Right hindlimb (tissue), 1 donor: ENCODE results near the gene TECPR2.
"Not testable (repeated sequence)": the region's sequence is repeated elsewhere in the genome, so short reads cannot be mapped to it uniquely, and the experiment has no call there.

Source experiments
- DNase-seq: peaks from one replicate; pipeline ENCODE4 v3.0.0-alpha.2; 2018

TECPR2 gene

GRCh38 chr14:102539544-102540314, 177.0 kb downstream of the TECPR2 start:
- DNase-seq, result peak; percentile 88

- peak; percentile 91 for DNase-seq
Observed at GRCh38 chr14:102540315-102541028, 177.7 kb downstream of the TECPR2 start.

- DNase-seq, result not testable (repeated sequence)
Observed at GRCh38 chr14:102541029-102541491, 178.3 kb downstream of the TECPR2 start.

- DNase-seq, result no peak
Observed at GRCh38 chr14:102541771-102542170, 179.0 kb downstream of the TECPR2 start.

GRCh38 chr14:102544046-102544746, 181.5 kb downstream of the TECPR2 start:
- peak; percentile 87 for DNase-seq

- peak; percentile 73 for DNase-seq
Observed at GRCh38 chr14:102544747-102545460, 182.2 kb downstream of the TECPR2 start.

- peak; percentile 65 for DNase-seq
Observed at GRCh38 chr14:102545461-102546265, 182.9 kb downstream of the TECPR2 start.

- no peak for DNase-seq
Observed at GRCh38 chr14:102548616-102549240, 186.0 kb downstream of the TECPR2 start.

- DNase-seq, result not testable (repeated sequence)
Observed at GRCh38 chr14:102550927-102551401, 188.2 kb downstream of the TECPR2 start.
